GM18867 (cell line): Measurements from ENCODE around the gene CCSER2.
"Not testable (repeated sequence)": the region's sequence is repeated elsewhere in the genome, so short reads cannot be mapped to it uniquely, and the experiment has no call there.

Source experiments
- ATAC-seq: cut with Tn5 transposase; IDR thresholded peaks from one replicate; pipeline ENCODE4 v1.9.1; 2021; ENCODE audit warnings: mild to moderate bottlenecking, moderate library complexity; ENCODE audit not compliant: unreplicated experiment

CCSER2 gene, protein sequence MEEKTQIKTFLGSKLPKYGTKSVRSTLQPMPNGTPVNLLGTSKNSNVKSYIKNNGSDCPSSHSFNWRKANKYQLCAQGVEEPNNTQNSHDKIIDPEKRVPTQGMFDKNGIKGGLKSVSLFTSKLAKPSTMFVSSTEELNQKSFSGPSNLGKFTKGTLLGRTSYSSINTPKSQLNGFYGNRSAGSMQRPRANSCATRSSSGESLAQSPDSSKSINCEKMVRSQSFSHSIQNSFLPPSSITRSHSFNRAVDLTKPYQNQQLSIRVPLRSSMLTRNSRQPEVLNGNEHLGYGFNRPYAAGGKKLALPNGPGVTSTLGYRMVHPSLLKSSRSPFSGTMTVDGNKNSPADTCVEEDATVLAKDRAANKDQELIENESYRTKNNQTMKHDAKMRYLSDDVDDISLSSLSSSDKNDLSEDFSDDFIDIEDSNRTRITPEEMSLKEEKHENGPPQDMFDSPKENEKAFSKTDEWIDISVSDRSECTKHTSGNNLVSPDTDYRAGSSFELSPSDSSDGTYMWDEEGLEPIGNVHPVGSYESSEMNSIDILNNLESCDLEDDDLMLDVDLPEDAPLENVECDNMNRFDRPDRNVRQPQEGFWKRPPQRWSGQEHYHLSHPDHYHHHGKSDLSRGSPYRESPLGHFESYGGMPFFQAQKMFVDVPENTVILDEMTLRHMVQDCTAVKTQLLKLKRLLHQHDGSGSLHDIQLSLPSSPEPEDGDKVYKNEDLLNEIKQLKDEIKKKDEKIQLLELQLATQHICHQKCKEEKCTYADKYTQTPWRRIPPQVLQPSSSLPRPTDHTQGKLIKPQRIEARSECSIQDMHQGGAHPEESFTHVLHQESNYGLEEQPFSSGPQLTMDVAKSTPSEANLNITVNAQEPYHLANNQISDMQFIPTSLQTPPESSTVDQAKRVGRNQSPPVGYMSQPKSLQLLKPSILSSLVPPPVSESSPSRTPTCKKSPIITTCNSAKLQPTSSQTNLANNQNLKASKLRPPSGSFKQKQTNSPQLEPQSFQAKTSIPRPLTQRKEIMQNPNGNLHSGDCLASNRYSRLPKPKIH

DNA sequence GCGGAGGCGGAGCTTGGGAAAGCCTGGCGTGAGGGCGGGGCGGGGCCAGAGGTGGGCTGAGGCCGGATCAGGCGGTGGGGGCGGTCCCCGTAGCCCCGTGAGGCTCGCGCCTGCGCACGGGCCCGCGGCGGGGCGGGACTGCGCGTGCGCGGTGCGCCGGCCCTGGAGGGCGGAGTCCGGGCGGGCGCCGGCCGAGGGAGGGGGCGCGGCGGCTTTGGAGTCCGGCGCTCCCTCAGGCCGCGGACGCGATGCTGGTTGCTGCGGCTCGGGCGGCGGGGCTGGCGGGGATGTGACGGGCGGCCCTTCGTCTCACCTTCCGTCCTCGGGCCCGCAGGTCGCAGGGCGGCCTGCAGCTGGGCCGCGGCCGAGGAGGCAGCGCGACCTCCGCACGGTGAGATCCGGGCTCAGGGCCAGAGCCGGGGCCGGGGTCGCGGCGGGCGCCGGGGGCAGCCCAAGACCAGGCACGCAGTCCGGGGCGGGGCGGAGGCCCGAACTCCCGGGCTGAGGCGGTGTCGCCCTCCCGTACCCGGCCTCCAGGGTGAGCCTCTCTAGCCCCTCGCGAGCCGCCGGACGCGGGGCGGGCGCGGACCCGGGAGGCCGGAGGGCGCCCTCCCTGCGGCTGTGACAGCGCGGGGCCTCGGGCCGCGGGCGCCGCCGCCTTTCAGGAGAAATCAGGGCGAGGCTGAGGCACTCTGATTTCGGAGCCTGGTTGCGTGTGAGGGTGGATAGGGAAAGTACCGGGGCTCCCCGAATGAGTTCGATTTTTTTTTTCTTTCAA, at the start of gene CCSER2:
Gene CCSER2 (plus strand): TSS at position 172 of the 778 bp plus-strand sequence. CDS start 42,464 bp downstream, outside the sequence.
- ATAC-seq, result peak; percentile 61

- ATAC-seq, result not testable (repeated sequence)
Measured at GRCh38 chr10:84279876-84280475, 48.4 kb upstream of the CCSER2 start.

DNA sequence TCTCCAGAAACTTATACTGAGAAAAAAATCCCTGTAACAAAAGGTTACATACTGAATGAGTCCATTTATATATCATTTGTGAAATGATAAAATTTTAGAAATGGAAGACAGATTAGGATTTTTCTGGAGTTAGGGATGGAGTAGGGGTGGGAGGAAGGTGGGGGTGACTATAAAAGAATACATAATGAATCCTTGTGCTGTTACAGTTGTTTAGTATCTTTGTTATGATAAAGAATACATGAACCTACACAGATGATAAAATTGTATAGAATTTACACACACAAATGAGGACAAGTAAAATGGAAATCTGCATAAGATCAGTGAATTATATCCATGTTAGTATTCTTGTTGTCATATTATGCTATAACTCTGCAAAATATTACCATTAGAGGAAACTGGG, 41.7 kb upstream of the CCSER2 start:
- no peak for ATAC-seq

DNA sequence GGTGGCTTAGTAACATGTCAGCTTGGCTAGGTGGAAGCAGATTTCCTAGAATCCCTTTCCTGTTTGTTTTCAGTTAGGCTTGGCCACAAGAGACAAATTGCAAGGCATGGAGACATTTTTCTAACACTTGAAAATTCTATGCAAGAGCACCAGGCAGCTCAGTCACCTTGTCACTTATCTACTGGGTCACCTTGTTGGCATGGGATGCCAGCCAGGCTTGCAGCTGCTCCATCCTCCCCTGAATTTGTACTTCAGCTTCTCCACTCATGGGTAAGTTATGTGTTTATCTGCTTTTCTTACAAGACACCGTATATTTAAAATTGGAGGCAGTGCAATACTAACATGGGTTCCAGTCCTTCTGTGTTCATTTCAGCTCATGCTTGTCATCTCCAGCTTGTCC, 40.2 kb upstream of the CCSER2 start:
- ATAC-seq, result no peak

DNA sequence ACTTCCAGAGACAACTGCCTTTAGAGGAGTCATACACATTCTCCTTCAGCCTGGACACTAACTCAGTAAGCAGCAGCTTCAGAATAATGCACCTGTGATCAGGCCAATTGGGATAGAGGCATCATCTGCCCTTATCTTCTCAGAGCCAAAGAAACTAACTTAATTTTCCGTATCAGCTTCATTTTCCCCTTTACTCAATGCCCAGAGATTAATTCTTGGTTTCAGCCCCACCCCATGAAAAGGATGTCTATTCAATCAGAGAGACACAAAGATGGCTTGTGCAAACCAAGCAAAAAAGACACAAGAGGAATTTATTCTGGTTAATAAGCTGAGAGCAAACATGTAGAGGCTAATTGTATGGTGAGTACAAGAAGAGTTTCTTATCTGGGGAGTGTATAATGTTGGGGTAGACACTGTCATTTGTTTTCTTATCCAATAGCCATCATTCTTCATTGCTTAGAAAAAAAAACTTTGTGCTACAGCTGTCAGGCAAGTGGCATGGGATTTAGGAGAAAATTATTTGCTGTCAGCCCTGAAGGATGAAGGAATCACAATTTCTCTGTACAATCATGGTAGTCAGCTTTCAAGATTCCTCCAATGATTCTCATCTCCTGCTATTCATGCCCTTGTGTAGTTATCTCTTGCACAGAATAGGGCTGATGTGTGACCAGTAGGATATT, 38.7 kb upstream of the CCSER2 start:
- ATAC-seq, result no peak

GRCh38 chr10:84290235-84290634, 38.2 kb upstream of the CCSER2 start:
- ATAC-seq, result no peak

DNA sequence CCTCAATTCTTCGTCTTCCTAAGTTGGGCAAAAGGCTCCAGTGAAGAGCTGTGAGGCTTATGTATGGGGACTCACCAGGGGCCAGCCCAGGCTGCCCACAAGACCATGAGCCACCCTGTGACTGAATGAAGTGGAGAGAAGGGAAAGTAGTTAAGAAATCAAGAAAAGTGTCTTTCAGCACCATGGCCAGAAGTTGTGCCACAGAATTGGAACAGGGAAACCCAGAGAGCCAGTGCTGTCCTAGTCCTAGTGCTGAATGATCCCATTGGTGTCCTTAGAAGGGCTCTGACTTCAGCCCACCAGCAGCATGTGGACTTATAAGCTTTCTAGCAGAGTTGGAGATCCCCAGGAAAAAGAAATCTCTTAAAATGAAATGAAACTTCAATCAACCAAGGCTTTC, 37.0 kb upstream of the CCSER2 start:
- ATAC-seq, result no peak

DNA sequence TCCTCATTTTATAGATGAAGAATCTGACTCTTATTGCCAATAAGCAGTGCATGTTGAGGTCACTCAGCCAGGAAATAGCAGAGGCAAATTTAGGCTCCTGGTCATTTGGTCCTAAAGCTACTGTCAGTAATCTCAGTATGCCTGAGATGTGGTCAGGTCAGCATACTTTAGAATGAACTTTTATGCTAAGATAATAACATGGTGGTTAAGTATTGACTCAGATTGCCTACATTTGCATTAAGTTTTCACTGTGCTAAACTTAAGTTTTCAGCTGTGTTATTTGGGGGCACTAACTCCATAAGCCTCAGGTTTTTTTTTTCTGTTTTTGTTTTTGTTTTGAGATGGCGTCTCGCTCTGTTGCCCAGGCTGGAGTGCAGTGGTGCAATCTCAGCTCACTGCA, 35.9 kb upstream of the CCSER2 start:
- peak; percentile 72 for ATAC-seq

- no peak for ATAC-seq
Measured at GRCh38 chr10:84293171-84293570, 35.2 kb upstream of the CCSER2 start.

DNA sequence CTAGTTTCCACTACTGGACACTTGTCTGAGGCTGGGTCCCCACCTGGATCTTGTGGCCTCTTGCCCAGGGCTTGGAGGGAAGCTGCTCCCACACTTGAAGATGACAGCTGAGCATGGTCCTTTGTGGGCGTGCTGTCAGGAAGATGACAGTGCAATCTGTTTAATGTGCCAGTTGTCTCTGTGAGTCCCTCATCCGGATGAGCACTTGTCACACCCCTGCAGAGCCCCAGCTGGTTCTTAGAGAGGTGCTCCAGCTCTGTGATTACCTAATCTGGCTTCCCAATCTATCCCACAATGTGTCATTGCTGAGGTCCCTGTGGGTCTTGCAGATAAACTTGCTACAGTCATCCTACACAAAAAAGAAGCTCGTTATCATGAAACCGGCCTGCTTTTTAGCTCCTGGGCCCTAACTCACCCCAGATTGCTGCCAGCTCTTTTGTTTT, 34.8 kb upstream of the CCSER2 start:
- no peak for ATAC-seq

DNA sequence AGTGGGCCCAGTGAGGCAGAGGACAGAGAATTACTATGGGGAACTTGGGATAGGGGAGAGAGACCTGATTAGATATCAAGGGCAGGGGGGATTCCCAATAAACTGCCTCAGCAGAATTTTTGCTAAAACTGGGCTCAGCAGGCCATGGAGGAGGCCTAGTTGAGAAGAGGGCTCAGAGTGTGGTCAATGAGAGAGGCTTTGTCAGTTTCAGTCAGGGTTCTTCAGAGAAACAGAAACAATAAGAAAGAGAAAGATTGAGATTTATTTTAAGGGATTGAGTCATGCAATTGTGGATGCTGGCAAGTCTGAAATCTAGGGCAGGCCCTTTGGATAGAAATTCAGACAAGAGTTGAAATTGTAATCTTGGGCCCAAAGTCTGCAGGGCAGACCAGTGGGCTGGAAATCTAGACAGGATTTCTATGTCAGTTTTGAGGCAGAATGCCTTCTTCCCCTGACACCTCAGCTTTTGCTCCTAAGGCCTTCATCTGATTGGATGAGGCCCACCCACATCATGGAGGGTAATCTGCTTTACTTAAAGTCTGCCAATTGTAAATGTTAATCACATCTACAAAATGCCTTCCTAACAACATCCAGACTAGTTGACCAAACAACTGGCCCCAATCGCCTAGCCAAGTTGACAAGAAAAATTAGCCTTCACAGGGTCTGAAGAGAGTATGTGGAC, 33.5 kb upstream of the CCSER2 start:
- peak; percentile 74 for ATAC-seq

DNA sequence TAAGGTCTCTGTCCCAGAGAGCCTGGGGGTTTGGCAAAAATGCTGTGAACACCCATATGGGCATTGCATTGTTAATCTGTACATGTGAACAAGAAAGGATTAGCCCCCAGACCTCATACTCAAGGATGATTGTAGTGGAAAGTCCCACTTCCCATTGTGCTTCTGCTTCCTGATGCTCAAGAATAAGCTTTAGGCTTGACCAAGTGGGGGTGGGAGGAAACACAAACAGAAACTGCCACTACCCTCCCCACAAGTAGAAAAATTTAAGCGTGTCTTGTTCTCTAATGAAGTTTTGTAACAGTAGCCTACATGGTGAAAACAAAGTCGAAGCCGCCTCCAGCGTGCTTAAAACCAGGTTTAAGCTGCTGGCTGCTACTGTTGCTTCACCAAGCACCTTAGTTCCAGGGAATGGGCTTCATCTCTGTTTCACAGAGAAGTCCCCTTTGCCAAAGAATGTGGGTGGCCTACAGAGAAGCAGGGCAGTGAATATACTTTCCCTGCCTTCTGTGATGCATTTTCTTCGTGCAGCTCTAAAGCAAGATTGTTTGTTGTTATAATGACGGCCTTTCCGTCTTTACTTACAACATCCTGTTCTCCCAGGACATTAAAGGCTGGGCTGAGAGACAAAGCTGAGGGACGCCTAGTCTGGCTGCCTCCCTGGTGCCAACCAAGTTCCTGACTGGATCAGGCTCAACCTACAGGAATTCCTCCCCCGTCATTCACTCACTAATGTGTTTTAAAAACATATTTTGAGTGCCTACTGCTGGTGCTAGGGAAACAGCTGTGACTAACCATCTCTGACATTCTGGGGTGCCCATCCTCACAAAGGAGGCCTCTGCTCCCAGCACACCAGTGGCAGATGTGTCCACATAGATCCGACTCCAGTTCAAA, 32.1 kb upstream of the CCSER2 start:
- no peak for ATAC-seq

GRCh38 chr10:84298057-84298456, 30.3 kb upstream of the CCSER2 start:
- no peak for ATAC-seq

- ATAC-seq, result no peak
Measured at GRCh38 chr10:84302223-84302622, 26.2 kb upstream of the CCSER2 start.

DNA sequence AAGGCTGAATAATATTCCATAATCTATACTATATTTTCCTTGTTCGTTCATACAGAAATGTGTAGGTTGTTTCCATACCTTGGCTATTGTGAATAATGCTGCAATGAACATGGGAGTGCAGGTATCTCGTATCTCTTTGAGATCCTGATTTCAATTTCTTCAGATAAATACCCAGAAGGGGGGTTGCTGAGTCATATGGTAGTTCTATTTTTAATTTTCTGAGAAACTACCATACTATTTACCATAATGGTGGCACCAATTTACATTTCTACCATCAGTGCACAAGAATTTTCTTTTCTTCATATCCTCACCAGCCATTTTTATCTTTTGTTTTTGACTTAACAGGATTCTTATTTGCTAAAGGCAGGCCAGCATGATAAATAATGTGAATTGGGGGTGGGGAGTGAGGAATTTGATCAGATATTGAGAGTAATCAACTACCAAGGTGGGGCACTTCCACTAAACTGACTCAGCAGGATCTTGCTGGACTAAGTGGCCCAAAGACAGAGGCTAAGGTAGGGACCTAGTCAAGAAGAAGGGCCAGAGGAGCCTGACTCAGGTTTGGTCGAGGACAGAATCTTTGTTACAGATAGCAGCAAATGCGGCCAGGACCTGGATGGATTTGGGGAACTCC, 21.5 kb upstream of the CCSER2 start:
- no peak for ATAC-seq

DNA sequence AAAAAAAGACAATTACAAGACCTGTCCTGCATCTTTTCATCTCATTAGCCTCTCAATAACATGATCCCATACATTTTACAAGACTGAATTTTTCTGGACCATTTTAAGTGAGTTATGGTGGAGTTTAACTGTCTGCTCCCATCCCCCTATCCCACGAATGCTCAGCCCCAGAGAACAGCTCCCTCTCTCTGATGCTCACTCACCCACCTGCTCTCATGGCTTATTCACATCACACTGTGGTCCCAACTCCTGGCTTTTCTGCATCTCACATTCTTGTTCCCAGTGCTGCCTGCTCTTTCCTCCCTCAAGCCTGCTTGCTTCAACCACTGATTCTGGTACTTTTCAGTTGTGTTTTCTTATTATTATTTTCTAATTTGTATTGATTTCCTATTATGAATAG, 20.4 kb upstream of the CCSER2 start:
- no peak for ATAC-seq

- no peak for ATAC-seq
Measured at GRCh38 chr10:84308481-84309304, 19.7 kb upstream of the CCSER2 start.
